HCT116 (cell line): Measurements from ENCODE around the gene CACNA1C. TPM values are rescaled to one million over a fixed set of nuclear protein-coding genes. Genes with fewer than 3 reads are reported as not detected.

Experiments
- ATAC-seq: fragments of 200-7000 bp; cut with Tn5 transposase; 2 replicates; pipeline ENCODE4 v1.9.1; 2020; ENCODE audit warnings: mild to moderate bottlenecking, moderate library complexity
- BruUV-seq: library from RNA; stranded (reverse); fragments of 400-500 nt; replicated peaks from 2 replicates; lab custom pipeline; 2021; lab: Mats Ljungman, UMichigan
- CTCF ChIA-PET: fragments of 300-600 bp; sonication (Branson Sonifier 250); formaldehyde crosslinking; loops from one replicate; lab custom pipeline; 2021; ENCODE audit warnings: antibody characterized with exemption; lab: Charles Lee
- POLR2A ChIA-PET: fragments of 300-600, 350-600 bp; sonication (Branson Sonifier 250); formaldehyde crosslinking; loops from one replicate; lab custom pipeline; 2021; ENCODE audit warnings: antibody characterized with exemption; lab: Charles Lee
- RAD21 ChIA-PET, 2 experiments: fragments of 300-600 bp; sonication (Branson Sonifier 250); formaldehyde crosslinking; loops; one replicate each; lab custom pipeline; 2023; ENCODE audit warnings: low total read pairs in 2 of 2; ENCODE audit not compliant: uncharacterized antibody in 2 of 2, unreplicated experiment in 2 of 2, low non-redundant PET in 1 of 2; lab: Charles Lee
- DNase-seq: peaks from one replicate; pipeline ENCODE4 v3.0.0-alpha.2; 2010; ENCODE audit warnings: low read depth, low spot score
- H2AFZ ChIP-seq: fragments of 200-600 bp; shearing (Covaris generic), sonication (generic); 2 replicates; pipeline ENCODE4 v1.6.1; 2017; ENCODE audit warnings: low read depth, mixed run types, mixed read lengths, antibody characterized with exemption, low read length; ENCODE audit not compliant: poor library complexity, severe bottlenecking
- H3K27ac ChIP-seq: 2 replicates; pipeline ENCODE4 v1.5.1; 2012; ENCODE audit warnings: low read depth, low read length
- H3K27me3 ChIP-seq: fragments of 200-600 bp; sonication (generic); 2 replicates; pipeline ENCODE4 v1.6.1; 2016; ENCODE audit warnings: mixed run types, low read length, mixed read lengths; ENCODE audit not compliant: insufficient read depth
- H3K36me3 ChIP-seq, 2 experiments: fragments of 200-500 bp in 1 of 2; fragments of 200-600 bp in 1 of 2; sonication (Bioruptor generic) in 1 of 2; sonication (generic) in 1 of 2; 2 replicates each; pipeline versions ENCODE4 v1.5.1 to v1.6.1; 2014 to 2016; ENCODE audit warnings: low read length in 2 of 2, inconsistent platforms in 1 of 2, mixed read lengths in 1 of 2, mixed run types in 1 of 2; ENCODE audit not compliant: insufficient read depth in 2 of 2, control insufficient read depth in 1 of 2
- H3K4me1 ChIP-seq, 2 experiments: fragments of 200-600 bp in 1 of 2; sonication (generic) in 1 of 2; 2 replicates each; pipeline versions ENCODE4 v1.5.1 to v1.6.1; 2012 to 2017; ENCODE audit warnings: low read length in 2 of 2, inconsistent platforms in 1 of 2, mild to moderate bottlenecking in 1 of 2, mixed read lengths in 1 of 2, mixed run types in 1 of 2, moderate library complexity in 1 of 2; ENCODE audit not compliant: insufficient read depth in 2 of 2, control insufficient read depth in 1 of 2
- H3K4me2 ChIP-seq: fragments of 200-600 bp; sonication (generic); 2 replicates; pipeline ENCODE4 v1.6.1; 2017; ENCODE audit warnings: mixed run types, low read length, mixed read lengths
- H3K4me3 ChIP-seq, 2 experiments: fragments of 200-600 bp in 1 of 2; sonication (generic) in 1 of 2; replicated peaks in 1 of 2; 2 replicates each; pipeline ENCODE4 v1.5.1; 2011 to 2016; ENCODE audit warnings: low read length in 2 of 2, control low read depth in 1 of 2, low read depth in 1 of 2, mild to moderate bottlenecking in 1 of 2, mixed read lengths in 1 of 2, mixed run types in 1 of 2
- H3K79me2 ChIP-seq: fragments of 200-600 bp; sonication (generic); 2 replicates; pipeline ENCODE4 v1.6.1; 2017; ENCODE audit warnings: mild to moderate bottlenecking, mixed run types, low read length, moderate library complexity, mixed read lengths; ENCODE audit not compliant: insufficient read depth
- H3K9ac ChIP-seq: fragments of 200-600 bp; sonication (generic); 2 replicates; pipeline ENCODE4 v1.6.1; 2016; ENCODE audit warnings: low read length, mixed read lengths
- H3K9me2 ChIP-seq: fragments of 200-600 bp; sonication (generic), shearing (Covaris generic); 2 replicates; pipeline ENCODE4 v1.6.1; 2017; ENCODE audit warnings: mixed run types, mild to moderate bottlenecking, moderate library complexity; ENCODE audit not compliant: insufficient read depth
- H3K9me3 ChIP-seq, 2 experiments: fragments of 200-500 bp in 1 of 2; fragments of 200-600 bp in 1 of 2; sonication (Bioruptor generic) in 1 of 2; sonication (generic) in 1 of 2; 2 replicates each; pipeline ENCODE4 v1.6.1; 2014 to 2017; ENCODE audit warnings: low read length in 2 of 2, mixed read lengths in 2 of 2, inconsistent platforms in 1 of 2, low read depth in 1 of 2, mild to moderate bottlenecking in 1 of 2, mixed run types in 1 of 2, moderate library complexity in 1 of 2; ENCODE audit not compliant: control insufficient read depth in 1 of 2, insufficient read depth in 1 of 2
- H4K20me1 ChIP-seq: fragments of 200-600 bp; sonication (generic), shearing (Covaris generic); 2 replicates; pipeline ENCODE4 v1.6.1; 2017; ENCODE audit warnings: mixed run types, mild to moderate bottlenecking, moderate library complexity; ENCODE audit not compliant: insufficient read depth
- CBX3 ChIP-seq: IDR thresholded peaks from 2 replicates; pipeline ENCODE4 v1.6.1; 2012; ENCODE audit warnings: low read depth
- CEBPB ChIP-seq: IDR thresholded peaks from 2 replicates; pipeline ENCODE4 v1.6.1; 2012; ENCODE audit warnings: low read depth
- EGR1 ChIP-seq: IDR thresholded peaks from 2 replicates; pipeline ENCODE4 v1.6.1; 2012; ENCODE audit warnings: low read depth
- ELF1 ChIP-seq: IDR thresholded peaks from 2 replicates; pipeline ENCODE4 v1.6.1; 2012; ENCODE audit warnings: low read depth, borderline replicate concordance
- EZH2 ChIP-seq: fragments of 200-600 bp; sonication (generic); IDR thresholded peaks from 2 replicates; pipeline ENCODE4 v1.6.1; 2017; ENCODE audit warnings: antibody characterized with exemption, mixed run types
- FOSL1 ChIP-seq: IDR thresholded peaks from 2 replicates; pipeline ENCODE4 v1.6.1; 2012; ENCODE audit warnings: low read depth
- POLR2A ChIP-seq: IDR thresholded peaks from 2 replicates; pipeline ENCODE4 v1.7.0; 2011; ENCODE audit warnings: borderline replicate concordance; ENCODE audit not compliant: insufficient read depth, insufficient read length; ENCODE audit errors: extremely low read depth
- POLR2AphosphoS5 ChIP-seq: IDR thresholded peaks from 2 replicates; pipeline ENCODE4 v1.6.1; 2011; ENCODE audit warnings: mild to moderate bottlenecking, low read depth, low read length, moderate library complexity
- RAD21 ChIP-seq: IDR thresholded peaks from 2 replicates; pipeline ENCODE4 v1.6.1; 2012; ENCODE audit warnings: low read depth, mild to moderate bottlenecking
- SIN3A ChIP-seq: IDR thresholded peaks from 2 replicates; pipeline ENCODE4 v1.6.1; 2012; ENCODE audit warnings: low read depth
- SP1 ChIP-seq: IDR thresholded peaks from 2 replicates; pipeline ENCODE4 v1.6.1; 2012; ENCODE audit warnings: low read depth
- TCF7L2 ChIP-seq: IDR thresholded peaks from 2 replicates; pipeline ENCODE4 v1.7.0; 2011; ENCODE audit warnings: borderline replicate concordance, inconsistent platforms; ENCODE audit not compliant: insufficient read depth, insufficient read length; ENCODE audit errors: extremely low read depth
- YY1 ChIP-seq: IDR thresholded peaks from 2 replicates; pipeline ENCODE4 v1.6.1; 2011; ENCODE audit warnings: low read length, low read depth, moderate library complexity, mild to moderate bottlenecking; ENCODE audit not compliant: insufficient replicate concordance; ENCODE audit errors: extremely low read depth
- ZFX ChIP-seq: fragments of 450-650 bp; IDR thresholded peaks from 2 replicates; pipeline ENCODE4 v1.6.1; 2017
- intact Hi-C: fragments of 100-400 bp; cut with micrococcal nuclease; formaldehyde crosslinking; loops from 2 replicates; pipeline ENCODE4 v1.10.0; 2022
- total RNA-seq: library from RNA; stranded (reverse); gene quantifications from one replicate; pipeline ENCODE4 v1.2.1, GENCODE V29; 2021; ENCODE audit not compliant: unreplicated experiment
- TF ChIP-seq, protein P1 (sequence below): IDR thresholded peaks from 2 replicates; pipeline ENCODE4 v1.6.1; 2012; ENCODE audit warnings: low read depth
- TF ChIP-seq, protein P2 (sequence below), 3 experiments: fragments of 200-600 bp in 1 of 3; sonication (generic) in 1 of 3; IDR thresholded peaks in 2 of 3; conservative IDR thresholded peaks in 1 of 3; 2 replicates each; pipeline ENCODE4 v1.5.1; 2012 to 2017; ENCODE audit warnings: low read depth in 2 of 3, low read length in 2 of 3, antibody characterized with exemption in 1 of 3, borderline replicate concordance in 1 of 3, control low read depth in 1 of 3, mild to moderate bottlenecking in 1 of 3, mixed read lengths in 1 of 3, mixed run types in 1 of 3, moderate library complexity in 1 of 3; ENCODE audit not compliant: insufficient read depth in 1 of 3

The CACNA1C gene
- total RNA-seq, 1 experiment from 2014 or later: 0.05 TPM

DNA sequence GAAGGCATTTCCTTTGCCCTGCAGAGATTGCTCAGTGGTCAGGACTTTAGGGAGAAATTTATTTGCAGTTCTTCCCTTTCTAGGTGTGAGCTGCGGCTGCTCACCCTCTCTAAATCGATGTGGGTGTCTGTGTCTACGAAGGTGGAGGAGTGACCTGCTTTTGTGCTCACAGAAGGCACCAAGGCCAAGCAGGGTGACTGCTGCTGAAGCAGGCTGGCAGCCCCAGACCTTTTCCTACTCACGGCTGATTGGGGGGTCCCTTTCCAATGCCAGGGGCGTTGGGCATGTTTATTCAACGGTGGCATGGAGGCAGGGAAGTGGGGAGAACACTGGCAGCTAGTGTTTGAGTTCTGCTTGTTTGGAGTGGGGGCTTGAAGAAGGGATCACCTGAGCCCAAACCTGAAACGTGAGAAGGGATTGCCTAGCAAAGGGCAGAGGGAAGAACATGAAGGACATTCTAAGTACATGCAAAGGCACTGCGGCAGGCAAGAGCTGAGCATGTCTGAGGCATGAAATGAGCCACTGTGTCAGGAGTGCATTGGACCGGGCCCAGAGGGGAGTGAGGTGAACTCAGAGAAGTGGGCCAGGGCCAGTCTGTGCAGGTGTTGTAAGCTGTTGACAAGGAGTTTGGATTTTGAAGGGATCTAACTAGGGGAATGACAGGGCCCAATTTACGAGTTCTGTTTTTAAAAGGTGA is 56.3 kb downstream of the CACNA1C start:
- Histone ChIP-seq H3K4me1 (no peaks in the 10 kb centered on the region), H4K20me1 (no peaks in the 10 kb centered on the region), H3K9me3 (no peaks in the 10 kb centered on the region)
- RAD21 ChIA-PET: no interaction called here
- TF ChIP-seq TCF7L2 (no peak), YY1 (no peak), SIN3A (no peak), ZFX (no peak), POLR2AphosphoS5 (no peak), POLR2A (no peak), EZH2 (no peak), CEBPB (no peak), SP1 (no peak), ELF1 (no peak), RAD21 (no peak), EGR1 (no peak), FOSL1 (no peak), CBX3 (no peak)
- TF ChIP-seq, protein P1, sequence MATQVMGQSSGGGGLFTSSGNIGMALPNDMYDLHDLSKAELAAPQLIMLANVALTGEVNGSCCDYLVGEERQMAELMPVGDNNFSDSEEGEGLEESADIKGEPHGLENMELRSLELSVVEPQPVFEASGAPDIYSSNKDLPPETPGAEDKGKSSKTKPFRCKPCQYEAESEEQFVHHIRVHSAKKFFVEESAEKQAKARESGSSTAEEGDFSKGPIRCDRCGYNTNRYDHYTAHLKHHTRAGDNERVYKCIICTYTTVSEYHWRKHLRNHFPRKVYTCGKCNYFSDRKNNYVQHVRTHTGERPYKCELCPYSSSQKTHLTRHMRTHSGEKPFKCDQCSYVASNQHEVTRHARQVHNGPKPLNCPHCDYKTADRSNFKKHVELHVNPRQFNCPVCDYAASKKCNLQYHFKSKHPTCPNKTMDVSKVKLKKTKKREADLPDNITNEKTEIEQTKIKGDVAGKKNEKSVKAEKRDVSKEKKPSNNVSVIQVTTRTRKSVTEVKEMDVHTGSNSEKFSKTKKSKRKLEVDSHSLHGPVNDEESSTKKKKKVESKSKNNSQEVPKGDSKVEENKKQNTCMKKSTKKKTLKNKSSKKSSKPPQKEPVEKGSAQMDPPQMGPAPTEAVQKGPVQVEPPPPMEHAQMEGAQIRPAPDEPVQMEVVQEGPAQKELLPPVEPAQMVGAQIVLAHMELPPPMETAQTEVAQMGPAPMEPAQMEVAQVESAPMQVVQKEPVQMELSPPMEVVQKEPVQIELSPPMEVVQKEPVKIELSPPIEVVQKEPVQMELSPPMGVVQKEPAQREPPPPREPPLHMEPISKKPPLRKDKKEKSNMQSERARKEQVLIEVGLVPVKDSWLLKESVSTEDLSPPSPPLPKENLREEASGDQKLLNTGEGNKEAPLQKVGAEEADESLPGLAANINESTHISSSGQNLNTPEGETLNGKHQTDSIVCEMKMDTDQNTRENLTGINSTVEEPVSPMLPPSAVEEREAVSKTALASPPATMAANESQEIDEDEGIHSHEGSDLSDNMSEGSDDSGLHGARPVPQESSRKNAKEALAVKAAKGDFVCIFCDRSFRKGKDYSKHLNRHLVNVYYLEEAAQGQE: no peak
- TF ChIP-seq, protein P2, sequence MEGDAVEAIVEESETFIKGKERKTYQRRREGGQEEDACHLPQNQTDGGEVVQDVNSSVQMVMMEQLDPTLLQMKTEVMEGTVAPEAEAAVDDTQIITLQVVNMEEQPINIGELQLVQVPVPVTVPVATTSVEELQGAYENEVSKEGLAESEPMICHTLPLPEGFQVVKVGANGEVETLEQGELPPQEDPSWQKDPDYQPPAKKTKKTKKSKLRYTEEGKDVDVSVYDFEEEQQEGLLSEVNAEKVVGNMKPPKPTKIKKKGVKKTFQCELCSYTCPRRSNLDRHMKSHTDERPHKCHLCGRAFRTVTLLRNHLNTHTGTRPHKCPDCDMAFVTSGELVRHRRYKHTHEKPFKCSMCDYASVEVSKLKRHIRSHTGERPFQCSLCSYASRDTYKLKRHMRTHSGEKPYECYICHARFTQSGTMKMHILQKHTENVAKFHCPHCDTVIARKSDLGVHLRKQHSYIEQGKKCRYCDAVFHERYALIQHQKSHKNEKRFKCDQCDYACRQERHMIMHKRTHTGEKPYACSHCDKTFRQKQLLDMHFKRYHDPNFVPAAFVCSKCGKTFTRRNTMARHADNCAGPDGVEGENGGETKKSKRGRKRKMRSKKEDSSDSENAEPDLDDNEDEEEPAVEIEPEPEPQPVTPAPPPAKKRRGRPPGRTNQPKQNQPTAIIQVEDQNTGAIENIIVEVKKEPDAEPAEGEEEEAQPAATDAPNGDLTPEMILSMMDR (IDR thresholded peaks at IDR 0.05 in 2 of 3, conservative IDR thresholded peaks at IDR 0.05 in 1 of 3; ENCODE audit: borderline replicate concordance in 1 of 3, insufficient read depth in 1 of 3, low read depth in 2 of 3, low read length in 2 of 3): no peak
- TF ChIP-seq, all 23 proteins: peak for 0
- intact Hi-C loops: no loop called here
- no peak overlapping the region for H3K27ac ChIP-seq
- BruUV-seq: no TSS peak
- no peaks in the 10 kb centered on the region for H3K9me2 ChIP-seq
- CTCF ChIA-PET: no interaction called here
- H3K4me3 ChIP-seq: no peak overlapping the region
- no peaks in the 10 kb centered on the region for H3K36me3 ChIP-seq
- H3K9ac ChIP-seq: no peak overlapping the region
- no peak overlapping the region for H2AFZ ChIP-seq
- no peaks in the 10 kb centered on the region for H3K79me2 ChIP-seq
- H3K27me3 ChIP-seq: no peaks in the 10 kb centered on the region
- POLR2A ChIA-PET: no interaction called here
- H3K4me2 ChIP-seq: no peak overlapping the region
- no peak for DNase-seq
- no peak for ATAC-seq
